GM12873 (cell line): ENCODE results near the gene FIBCD1.

ENCODE experiments used
- CTCF ChIP-seq: IDR thresholded peaks from 2 replicates; pipeline ENCODE4 v1.5.1; 2012; ENCODE audit warnings: low read depth, mild to moderate bottlenecking, moderate library complexity, low read length, control low read depth; ENCODE audit not compliant: insufficient read depth; ENCODE audit errors: missing control alignments

The FIBCD1 gene

GRCh38 chr9:130930804-130931349, 8.2 kb downstream of the FIBCD1 start:
- no peak for TF ChIP-seq CTCF

DNA sequence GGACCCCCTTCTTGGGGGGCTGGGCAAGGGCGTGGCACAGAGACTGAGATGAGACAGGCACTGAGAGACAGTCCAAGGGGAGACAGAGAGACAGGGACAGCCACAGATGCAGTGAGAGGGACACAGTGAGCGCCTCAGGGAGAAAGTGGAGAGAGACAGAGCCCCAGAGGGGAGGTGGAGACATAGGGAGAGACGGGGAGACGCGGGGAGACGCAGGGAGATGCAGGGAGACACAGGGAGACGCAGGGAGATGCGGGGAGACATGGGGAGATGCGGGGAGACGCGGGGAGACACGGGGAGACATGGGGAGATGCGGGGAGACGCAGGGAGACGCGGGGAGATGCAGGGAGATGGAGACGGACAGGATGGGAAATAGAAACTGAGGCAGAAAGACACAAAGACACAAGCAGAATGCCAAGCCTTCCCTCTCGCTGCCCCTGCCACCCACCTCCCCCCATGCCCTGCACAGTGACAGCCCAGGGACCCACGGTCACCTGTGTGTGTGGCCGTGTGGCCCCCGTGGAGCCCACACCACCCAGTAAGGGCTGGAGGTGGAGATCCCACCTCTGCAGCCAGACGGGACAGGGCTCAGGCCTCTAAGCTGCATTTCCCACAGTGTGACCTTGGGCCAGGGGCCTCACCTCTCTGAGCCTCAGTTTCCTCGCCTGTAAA, 8.8 kb downstream of the FIBCD1 start:
- TF ChIP-seq CTCF: no peak

GRCh38 chr9:130929571-130930038, 9.4 kb downstream of the FIBCD1 start:
- no peak for TF ChIP-seq CTCF

GRCh38 chr9:130927995-130928900, 10.8 kb downstream of the FIBCD1 start:
- TF ChIP-seq CTCF: no peak

DNA sequence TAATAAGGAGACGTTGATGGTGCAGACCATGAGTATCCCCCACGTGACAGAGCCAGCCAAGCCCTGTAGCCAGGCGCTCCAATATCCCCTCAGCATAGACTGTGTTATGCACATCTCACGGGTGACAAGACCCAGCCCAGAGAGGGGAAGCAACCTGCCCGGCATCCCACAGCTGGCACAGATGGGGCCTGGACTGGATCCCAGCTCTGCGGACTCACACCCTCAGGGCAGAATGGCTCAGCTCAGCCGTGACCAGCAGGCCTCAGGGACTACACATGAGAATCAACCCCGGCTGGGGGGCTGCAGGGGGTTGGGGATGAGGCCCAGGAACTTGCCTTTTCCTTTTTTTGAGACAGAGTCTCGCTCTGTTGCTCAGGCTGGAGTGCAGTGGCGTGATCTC, 11.7 kb downstream of the FIBCD1 start:
- TF ChIP-seq CTCF: no peak

GRCh38 chr9:130925050-130925678, 13.9 kb downstream of the FIBCD1 start:
- no peak for TF ChIP-seq CTCF

DNA sequence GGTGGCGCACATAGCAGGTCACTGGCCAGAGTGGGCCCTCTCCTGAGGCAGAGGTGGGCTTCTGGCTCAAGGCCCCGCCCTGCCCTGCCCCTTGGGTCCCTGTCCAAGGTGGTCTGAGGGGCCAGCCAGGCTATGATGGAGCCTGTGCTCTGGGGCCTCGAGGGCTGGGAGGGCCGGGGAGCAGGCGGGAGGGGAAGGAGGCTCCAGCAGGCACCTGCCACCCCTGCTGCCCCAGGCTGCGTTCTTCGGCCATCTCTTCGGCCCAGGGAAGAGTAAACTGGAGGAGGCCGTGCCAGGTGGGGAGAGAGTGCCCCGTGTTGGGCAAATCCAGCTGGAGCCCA, 14.6 kb downstream of the FIBCD1 start:
- no peak for TF ChIP-seq CTCF
